CD4-positive, alpha-beta T cell treated with Interleukin-6 for 4 hours (primary cell): ENCODE results near the gene ACER2.
"Not testable (repeated sequence)": the region's sequence is repeated elsewhere in the genome, so short reads cannot be mapped to it uniquely, and the experiment has no call there.

Source experiments
- DNase-seq: peaks from one replicate; pipeline ENCODE4 v3.0.0-alpha.2; 2020; ENCODE audit warnings: mixed read lengths

Gene ACER2

GRCh38 chr9:19409401-19410194, 789 bp downstream of the ACER2 start:
- peak; percentile 39 for DNase-seq

- DNase-seq: no peak
These were observed 1.3 kb downstream of the ACER2 start for GRCh38 chr9:19410195-19410503.

- no peak for DNase-seq
These were observed 1.8 kb downstream of the ACER2 start for GRCh38 chr9:19410594-19410993.

- no peak for DNase-seq
These were observed 2.5 kb downstream of the ACER2 start for GRCh38 chr9:19411316-19411715.

GRCh38 chr9:19413456-19413855, 4.6 kb downstream of the ACER2 start:
- not testable (repeated sequence) for DNase-seq

- DNase-seq: no peak
These were observed 7.3 kb downstream of the ACER2 start for GRCh38 chr9:19416143-19416542.

GRCh38 chr9:19420877-19421276, 12.1 kb downstream of the ACER2 start:
- DNase-seq: no peak

- no peak for DNase-seq
These were observed 14.4 kb downstream of the ACER2 start for GRCh38 chr9:19423163-19423562.

- DNase-seq: no peak
These were observed 15.5 kb downstream of the ACER2 start for GRCh38 chr9:19424176-19424779.

GRCh38 chr9:19429595-19429994, 20.8 kb downstream of the ACER2 start:
- no peak for DNase-seq

GRCh38 chr9:19430201-19430760, 21.5 kb downstream of the ACER2 start:
- no peak for DNase-seq

GRCh38 chr9:19431361-19432171, 22.8 kb downstream of the ACER2 start:
- no peak for DNase-seq

GRCh38 chr9:19432473-19432872, 23.7 kb downstream of the ACER2 start:
- no peak for DNase-seq

GRCh38 chr9:19433729-19434128, 24.9 kb downstream of the ACER2 start:
- DNase-seq: not testable (repeated sequence)

GRCh38 chr9:19440376-19440775, 31.6 kb downstream of the ACER2 start:
- no peak for DNase-seq

- no peak for DNase-seq
These were observed 32.2 kb downstream of the ACER2 start for GRCh38 chr9:19440823-19441580.

GRCh38 chr9:19441730-19442129, 32.9 kb downstream of the ACER2 start:
- no peak for DNase-seq

- DNase-seq: no peak
These were observed 33.4 kb downstream of the ACER2 start for GRCh38 chr9:19442240-19442639.

- DNase-seq: no peak
These were observed 36.6 kb downstream of the ACER2 start for GRCh38 chr9:19445452-19445851.

GRCh38 chr9:19446361-19446861, 37.6 kb downstream of the ACER2 start:
- DNase-seq: no peak

GRCh38 chr9:19451240-19452087, 42.7 kb downstream of the ACER2 start:
- no peak for DNase-seq

GRCh38 chr9:19456426-19456825, 47.6 kb downstream of the ACER2 start:
- no peak for DNase-seq
